GM12892 (cell line): ENCODE data around the gene CDH4.

Experiments used
- DNase-seq: peaks from one replicate; pipeline ENCODE4 v3.0.0; 2011; ENCODE audit not compliant: insufficient read length
- FAIRE-seq: peaks from 2 replicates; lab custom pipeline; 2011; peaks lifted over from hg19 to GRCh38; lab: Jason Lieb, UNC
- POLR2A ChIP-seq: IDR thresholded peaks from 2 replicates; pipeline ENCODE4 v1.6.1; 2011; ENCODE audit warnings: low read depth, low read length, control low read depth
- POLR2AphosphoS5 ChIP-seq: IDR thresholded peaks from 2 replicates; pipeline ENCODE4 v1.6.1; 2011; ENCODE audit warnings: low read depth, low read length, control low read depth
- TAF1 ChIP-seq: IDR thresholded peaks from 2 replicates; pipeline ENCODE4 v1.6.1; 2011; ENCODE audit warnings: low read depth, mild to moderate bottlenecking, control low read depth, low read length, borderline replicate concordance

Gene CDH4

DNA sequence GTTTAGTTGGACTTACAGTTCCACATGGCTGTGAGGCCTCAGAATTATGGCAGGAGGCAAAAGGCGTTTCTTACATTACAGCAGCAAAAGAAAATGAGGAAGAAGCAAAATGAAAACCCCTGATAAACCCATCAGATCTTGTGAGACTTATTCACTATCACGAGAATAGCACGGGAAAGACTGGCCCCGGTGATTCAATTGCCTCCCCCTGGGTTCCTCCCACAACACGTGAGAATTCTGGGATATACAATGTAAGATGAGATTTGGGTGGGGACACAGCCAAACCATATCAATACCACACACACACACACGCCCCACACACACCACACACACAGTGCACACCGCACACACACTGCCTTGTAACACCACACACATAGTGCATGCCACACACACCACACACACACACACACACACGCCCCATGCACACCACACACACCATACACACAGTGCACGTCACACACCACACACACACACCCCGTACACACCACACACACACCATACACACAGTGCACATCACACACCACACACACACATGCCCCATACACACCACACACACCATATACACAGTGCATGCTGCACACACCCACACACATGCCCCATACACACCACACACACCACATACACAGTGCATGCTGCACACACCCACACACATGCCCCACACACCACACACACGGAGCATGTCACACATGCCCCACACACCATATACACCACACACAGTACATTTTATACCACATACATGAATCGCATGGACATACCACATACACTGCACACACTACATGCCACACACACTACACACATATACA, 503.1 kb downstream of the CDH4 start:
- no peak for FAIRE-seq
- no peak for DNase-seq
- no peak for TF ChIP-seq TAF1
- no peak for TF ChIP-seq POLR2A
- TF ChIP-seq POLR2AphosphoS5, result no peak

DNA sequence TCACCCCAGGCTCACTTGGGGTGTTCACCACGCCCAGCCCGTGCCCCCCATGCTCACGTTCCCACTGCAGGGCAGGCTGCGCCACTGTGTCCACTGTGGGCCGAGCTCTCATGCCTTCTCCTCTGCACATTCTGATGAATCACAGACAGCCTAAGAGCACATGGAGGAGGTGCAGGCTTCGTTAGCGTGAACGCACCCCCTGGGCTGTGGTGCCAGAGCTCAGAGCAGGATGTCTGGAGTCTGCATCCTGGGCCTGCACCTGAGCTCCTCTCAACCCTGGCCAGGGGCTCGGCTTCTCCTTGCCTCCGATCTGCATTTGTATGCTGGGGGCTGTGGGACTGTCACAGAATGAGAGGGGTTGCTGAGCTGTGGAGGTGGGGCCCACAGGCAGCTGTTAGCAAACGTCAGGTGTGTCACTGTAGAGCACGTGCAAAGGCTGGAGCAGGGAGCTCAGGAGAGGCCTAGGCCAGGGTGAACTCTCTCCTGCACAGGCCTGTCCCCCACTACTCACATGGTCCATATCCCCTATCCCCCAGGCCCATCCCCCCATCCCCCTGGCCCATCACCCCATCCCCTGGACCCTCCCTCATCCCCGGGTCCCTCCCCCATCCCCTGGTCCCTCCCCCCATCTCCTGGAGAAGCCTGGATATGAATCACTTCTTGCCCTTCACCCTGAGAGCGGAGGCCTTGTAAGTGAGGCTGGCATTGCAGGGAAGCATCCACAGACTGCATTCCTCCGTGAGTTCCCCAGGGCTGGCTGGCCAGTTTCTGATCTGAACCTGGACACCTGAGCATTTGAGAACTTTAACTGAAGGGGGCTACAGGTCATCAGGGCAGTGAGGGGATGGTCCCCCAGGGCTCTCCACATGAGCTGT, 504.1 kb downstream of the CDH4 start:
- TF ChIP-seq TAF1 (no peak), POLR2AphosphoS5 (no peak), POLR2A (no peak)
- no peak for DNase-seq
- no peak for FAIRE-seq

DNA sequence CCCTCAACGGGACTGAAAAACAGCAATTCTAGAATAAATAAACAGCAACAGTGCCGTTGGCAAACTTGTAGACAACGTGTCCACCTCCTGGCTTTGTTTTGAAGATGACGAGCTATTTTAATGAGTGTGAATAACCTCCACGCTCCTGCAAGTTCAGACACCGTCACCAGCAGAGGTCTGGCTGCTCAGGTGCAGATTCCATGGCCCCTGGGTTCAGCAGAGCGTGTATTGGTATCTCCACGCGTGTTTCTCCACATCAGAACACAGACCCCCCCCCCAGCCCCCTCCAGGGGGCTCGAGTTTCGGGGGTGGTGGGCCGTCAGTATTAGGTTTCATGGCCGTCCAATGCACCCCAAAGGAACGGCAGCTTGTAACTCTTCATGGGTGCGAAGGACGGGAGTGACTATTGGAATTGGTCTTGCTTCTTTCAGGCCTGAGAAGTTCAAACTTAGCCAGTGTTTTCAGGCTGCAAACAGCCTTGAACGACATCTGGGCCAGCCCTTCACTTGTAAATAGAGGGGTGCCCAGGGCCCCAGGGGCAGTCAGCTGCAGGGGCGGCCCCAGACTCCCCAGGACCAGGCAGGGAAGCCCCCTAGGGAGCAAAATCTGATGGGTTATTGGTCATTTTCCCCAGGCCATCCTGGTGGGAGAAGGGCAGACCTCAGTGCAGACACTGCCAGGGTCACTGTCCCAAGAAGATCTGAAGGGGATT, 505.1 kb downstream of the CDH4 start:
- DNase-seq (no peak), FAIRE-seq (no peak)
- no peak for TF ChIP-seq POLR2AphosphoS5
- TF ChIP-seq TAF1, result no peak
- no peak for TF ChIP-seq POLR2A

DNA sequence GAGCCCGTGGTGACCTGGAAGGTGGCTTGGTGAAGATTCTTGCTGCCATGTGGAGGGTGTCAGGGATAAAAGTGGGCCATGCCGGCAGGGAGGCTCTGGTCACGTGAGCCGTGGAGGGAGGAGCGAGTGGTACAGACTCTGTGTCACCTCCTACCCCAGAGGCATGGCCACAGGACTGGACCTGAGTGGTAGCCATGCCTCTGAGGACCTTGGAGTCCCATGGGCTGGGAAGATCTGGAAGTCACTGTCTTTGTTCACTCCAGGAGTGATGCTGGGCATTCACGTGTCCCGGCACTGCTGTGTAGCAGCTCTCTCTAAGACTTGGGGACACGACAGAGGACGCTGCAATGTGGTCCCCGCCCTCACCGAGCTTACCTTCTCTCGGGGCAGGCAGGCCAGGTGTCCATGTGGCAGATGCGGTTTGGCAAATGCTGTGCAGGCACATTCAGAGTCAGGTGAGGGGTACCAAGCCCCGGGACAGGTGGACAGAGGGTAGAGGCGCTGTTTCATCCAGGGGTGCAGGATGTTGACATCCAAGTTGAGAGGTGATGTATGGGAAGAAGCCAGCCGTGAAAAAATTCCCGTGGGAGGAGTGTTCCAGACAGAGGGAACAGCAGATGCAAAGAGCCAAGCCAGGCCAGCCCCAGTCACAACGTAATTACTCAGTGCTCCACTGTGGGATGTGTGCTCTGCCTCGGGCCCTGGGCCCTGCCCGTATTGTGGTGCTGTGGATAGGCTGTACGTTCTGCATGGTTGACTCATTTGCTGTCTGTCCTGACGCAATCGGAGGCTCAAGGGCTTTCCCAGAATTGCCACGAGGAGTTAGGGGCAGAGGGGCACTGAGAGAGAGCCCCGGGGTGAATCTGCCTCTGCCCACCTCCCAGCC, 505.9 kb downstream of the CDH4 start:
- DNase-seq (no peak), FAIRE-seq (no peak)
- TF ChIP-seq TAF1 (no peak), POLR2AphosphoS5 (no peak), POLR2A (no peak)

DNA sequence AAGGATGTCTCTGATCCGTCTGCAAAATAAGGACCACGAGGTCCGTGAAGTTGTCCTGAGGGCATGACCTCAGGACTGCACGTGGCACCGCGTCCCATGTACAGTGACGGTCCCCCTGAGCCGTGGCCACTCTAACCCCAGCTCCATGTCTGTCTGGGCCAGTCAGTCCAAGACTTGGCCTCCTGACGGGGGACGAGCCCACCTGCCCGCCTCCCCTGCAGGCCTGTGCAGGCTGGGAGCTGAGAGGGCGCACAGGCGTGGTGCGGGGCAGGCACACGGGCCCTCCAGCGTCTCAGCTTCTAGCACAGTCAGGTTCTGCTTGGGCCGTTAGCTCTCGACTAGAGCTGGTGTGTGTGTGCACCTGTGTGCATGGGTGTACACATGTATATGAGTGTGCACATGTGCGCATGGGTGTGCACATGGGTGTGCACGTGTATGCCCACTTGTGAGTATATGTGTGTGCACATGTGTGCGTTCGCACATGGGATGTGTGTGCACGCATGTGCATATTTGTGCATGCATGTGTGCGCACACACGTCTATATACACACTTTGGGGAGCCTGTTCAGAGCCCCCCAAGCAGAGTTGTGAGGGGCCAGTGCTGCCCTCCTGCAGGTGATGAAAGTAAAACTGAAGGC, 506.6 kb downstream of the CDH4 start:
- TF ChIP-seq POLR2A, result no peak
- TF ChIP-seq POLR2AphosphoS5, result no peak
- no peak for TF ChIP-seq TAF1
- FAIRE-seq, result no peak

DNA sequence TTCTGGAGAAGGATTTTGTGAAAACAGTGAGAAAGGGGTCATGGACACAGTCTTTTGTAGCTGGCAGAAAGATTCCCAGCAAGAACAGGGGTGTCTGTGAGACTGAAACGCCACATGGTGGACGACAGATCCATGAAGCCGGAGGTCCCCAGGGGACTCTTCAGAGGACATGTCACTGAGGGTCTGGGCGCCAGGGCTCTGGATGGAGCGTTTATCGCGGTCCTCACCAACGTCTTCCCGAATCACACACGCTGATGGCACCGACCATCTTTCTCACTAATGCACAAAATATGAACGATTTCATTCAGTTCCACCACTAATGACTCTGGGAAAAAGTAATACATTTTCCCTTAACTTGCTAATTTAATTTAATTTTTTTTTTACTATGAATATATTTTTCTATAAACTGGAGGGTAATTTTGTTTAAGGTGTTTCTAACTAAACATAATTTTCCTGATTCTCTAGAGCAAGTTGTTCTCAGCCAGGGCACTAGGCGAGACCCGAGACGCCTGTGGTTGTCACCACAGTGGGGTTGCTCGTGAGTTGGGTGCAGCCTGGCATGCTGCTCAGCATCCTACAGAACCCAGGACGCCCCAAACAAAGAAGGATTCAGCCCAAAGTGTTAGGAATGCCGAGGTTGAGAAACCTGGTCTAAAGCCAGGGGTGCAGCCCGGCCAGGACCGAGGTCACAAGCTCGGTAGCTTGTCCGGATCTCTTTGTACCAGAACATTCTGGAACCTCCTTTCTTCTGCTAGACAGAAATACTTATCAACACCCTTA, 507.4 kb downstream of the CDH4 start:
- TF ChIP-seq POLR2AphosphoS5 (no peak), POLR2A (no peak), TAF1 (no peak)
- DNase-seq (no peak), FAIRE-seq (no peak)

More for the DNA sequence above, 506.6 kb downstream of the CDH4 start:
- no peak for DNase-seq

DNA sequence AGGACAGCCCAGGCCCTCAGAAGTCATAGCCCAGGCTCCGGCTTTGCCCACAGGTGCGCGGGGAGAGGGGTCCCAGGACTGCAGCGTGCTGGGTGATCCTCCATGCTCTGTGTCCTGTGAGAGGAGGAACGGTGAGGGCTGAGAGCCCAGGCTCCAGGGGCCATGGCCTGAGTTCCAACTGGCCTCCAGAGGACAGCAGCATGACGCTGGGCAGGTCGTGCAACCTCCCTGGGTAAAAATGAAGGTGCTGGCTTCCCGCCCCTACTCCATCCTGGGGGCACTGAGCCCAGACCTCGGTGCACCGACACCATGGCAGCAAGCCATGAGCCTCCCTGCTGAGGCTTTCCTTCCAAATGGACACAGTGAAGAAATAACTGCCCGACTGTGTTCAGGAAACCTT, 508.3 kb downstream of the CDH4 start:
- no peak for TF ChIP-seq TAF1
- no peak for TF ChIP-seq POLR2AphosphoS5
- TF ChIP-seq POLR2A, result no peak

DNA sequence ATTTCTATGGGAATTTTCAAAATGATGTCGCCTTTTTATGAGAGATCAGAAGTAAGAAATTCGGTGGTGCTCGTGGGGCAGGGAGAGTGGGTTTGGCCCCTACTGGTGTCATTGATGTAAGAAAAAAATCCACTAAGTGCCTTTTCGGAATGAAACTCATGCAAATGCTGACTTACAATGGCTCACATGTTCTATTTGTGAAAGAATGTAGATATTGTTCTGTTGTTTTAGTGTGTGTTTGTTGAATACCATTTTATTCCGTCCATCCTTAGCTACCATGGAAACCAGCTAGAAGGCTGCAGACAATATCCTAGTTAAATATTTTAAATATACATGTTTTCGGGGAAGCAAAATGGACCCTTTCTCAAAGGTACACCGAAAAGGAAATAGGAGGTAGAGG, 508.7 kb downstream of the CDH4 start:
- no peak for FAIRE-seq
- TF ChIP-seq POLR2A (no peak), POLR2AphosphoS5 (no peak), TAF1 (no peak)

More for the DNA sequence above, 508.3 kb downstream of the CDH4 start:
- DNase-seq, result no peak
- no peak for FAIRE-seq

DNA sequence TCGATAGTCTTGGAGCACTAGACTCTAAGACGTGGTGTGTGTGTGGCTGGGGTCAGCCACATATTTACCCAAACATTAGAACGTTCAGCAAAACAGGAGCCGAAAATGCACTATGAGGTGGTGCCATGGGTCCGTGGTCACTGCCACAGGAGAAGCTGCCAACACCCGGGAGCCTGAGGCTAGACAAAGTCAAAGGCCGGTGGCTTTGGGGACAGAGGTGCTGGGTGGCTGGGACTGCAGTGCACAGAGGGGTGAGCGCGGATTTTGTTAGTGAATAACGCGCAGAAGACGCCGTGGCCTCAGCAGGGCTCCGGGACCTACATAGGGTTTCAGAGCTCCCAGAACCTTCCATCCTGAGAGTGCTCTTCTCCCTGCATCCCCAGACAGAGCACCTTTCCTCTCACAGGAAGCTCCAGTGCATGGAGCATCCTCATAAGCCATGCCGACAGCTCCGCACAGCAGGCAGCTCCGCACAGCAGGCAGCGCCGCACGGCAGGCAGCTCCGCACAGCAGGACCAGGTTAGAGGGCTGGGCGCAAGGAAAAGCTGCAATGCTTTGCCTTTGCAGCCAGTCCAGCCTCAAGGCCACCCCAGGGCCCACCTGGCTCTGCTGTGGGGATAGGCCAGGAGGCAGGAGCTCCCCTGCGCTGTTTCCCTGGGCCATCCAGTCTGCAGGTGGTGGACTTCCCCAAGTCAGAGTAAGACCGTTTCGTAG, 509.5 kb downstream of the CDH4 start:
- DNase-seq, result no peak
- FAIRE-seq, result no peak
- TF ChIP-seq POLR2AphosphoS5 (no peak), TAF1 (no peak), POLR2A (no peak)

More for the DNA sequence above, 508.7 kb downstream of the CDH4 start:
- no peak for DNase-seq
